Liver (tissue), 9 donors: ENCODE data around the gene THAP3. TPM values are rescaled to one million over a fixed set of nuclear protein-coding genes. Genes with fewer than 3 reads are reported as not detected.

ENCODE experiments used
- DNase-seq: peaks from one replicate; pipeline ENCODE4 v3.0.0-alpha.2; 2017; ENCODE audit warnings: low spot score
- H3K27ac ChIP-seq, 2 donors: one replicate each; pipeline ENCODE4 v1.7.0; 2013; ENCODE audit warnings: inconsistent platforms in 2 of 2, low read length in 2 of 2, control low read depth in 1 of 2, low read depth in 1 of 2, mild to moderate bottlenecking in 1 of 2
- H3K27me3 ChIP-seq, 4 donors: one replicate each; pipeline versions ENCODE4 v1.6.1 to v1.7.0; 2013; ENCODE audit warnings: low read length in 3 of 4, inconsistent platforms in 1 of 4, mild to moderate bottlenecking in 1 of 4, moderate library complexity in 1 of 4; ENCODE audit not compliant: control insufficient read depth in 4 of 4, insufficient read depth in 4 of 4
- H3K36me3 ChIP-seq, 4 donors: one replicate each; pipeline versions ENCODE4 v1.6.1 to v1.7.0; 2013; ENCODE audit warnings: low read length in 3 of 4, mild to moderate bottlenecking in 3 of 4, low read depth in 1 of 4, moderate library complexity in 1 of 4; ENCODE audit not compliant: control insufficient read depth in 4 of 4, insufficient read depth in 3 of 4
- H3K4me1 ChIP-seq, 4 donors: one replicate each; pipeline versions ENCODE4 v1.6.1 to v1.7.0; 2013; ENCODE audit warnings: low read length in 3 of 4, mild to moderate bottlenecking in 3 of 4, moderate library complexity in 1 of 4; ENCODE audit not compliant: control insufficient read depth in 4 of 4, insufficient read depth in 4 of 4
- H3K4me3 ChIP-seq, 3 donors: one replicate each; pipeline versions ENCODE4 v1.6.1 to v1.7.0; 2013; ENCODE audit warnings: low read length in 3 of 3, control low read depth in 1 of 3, low read depth in 1 of 3, mild to moderate bottlenecking in 1 of 3
- H3K9ac ChIP-seq, 2 donors: one replicate each; pipeline ENCODE4 v1.7.0; 2013; ENCODE audit warnings: low read length in 2 of 2, mild to moderate bottlenecking in 2 of 2, moderate library complexity in 2 of 2, control low read depth in 1 of 2, low read depth in 1 of 2
- H3K9me3 ChIP-seq, 4 donors: one replicate each; pipeline versions ENCODE4 v1.6.1 to v1.7.0; 2013; ENCODE audit warnings: low read length in 3 of 4; ENCODE audit not compliant: control insufficient read depth in 4 of 4
- ATF3 ChIP-seq: IDR thresholded peaks from 2 replicates; pipeline ENCODE4 v1.6.1; 2016; ENCODE audit warnings: antibody characterized with exemption
- FOXA1 ChIP-seq: IDR thresholded peaks from 2 replicates; pipeline ENCODE4 v1.6.1; 2016; ENCODE audit warnings: antibody characterized with exemption
- HNF4A ChIP-seq, 2 donors: conservative IDR thresholded peaks; 2 replicates each; pipeline ENCODE4 v1.6.1; 2016; ENCODE audit warnings: antibody characterized with exemption in 2 of 2, mild to moderate bottlenecking in 2 of 2
- NR2F2 ChIP-seq: IDR thresholded peaks from 2 replicates; pipeline ENCODE4 v1.6.1; 2016; ENCODE audit warnings: antibody characterized with exemption
- RAD21 ChIP-seq, 2 donors: IDR thresholded peaks; 2 replicates each; pipeline ENCODE4 v1.6.1; 2016; ENCODE audit warnings: antibody characterized with exemption in 2 of 2, mild to moderate bottlenecking in 2 of 2
- RXRA ChIP-seq, 2 donors: IDR thresholded peaks; 2 replicates each; pipeline ENCODE4 v1.6.1; 2017 to 2018; ENCODE audit warnings: antibody characterized with exemption in 2 of 2, mild to moderate bottlenecking in 1 of 2
- SP1 ChIP-seq: IDR thresholded peaks from 2 replicates; pipeline ENCODE4 v1.6.1; 2018; ENCODE audit warnings: antibody characterized with exemption, mild to moderate bottlenecking
- TAF1 ChIP-seq: conservative IDR thresholded peaks from 2 replicates; pipeline ENCODE4 v1.6.1; 2016; ENCODE audit warnings: antibody characterized with exemption, mild to moderate bottlenecking
- YY1 ChIP-seq: IDR thresholded peaks from 2 replicates; pipeline ENCODE4 v1.6.1; 2016; ENCODE audit warnings: antibody characterized with exemption, mild to moderate bottlenecking
- WGBS: extraction: QIAGEN DNeasy Blood & Tissue Kit; methylation state at CpG from one replicate; pipeline ENCODE4 v1.1.7; 2013; 5-methylcytosine and 5-hydroxymethylcytosine counted together
- polyA plus RNA-seq, 2 donors: library from polyadenylated mRNA; stranded (reverse) in 1 of 2; unstranded in 1 of 2; fragments of 200-250 nt in 1 of 2; fragments of >200 nt in 1 of 2; fragmentation: Nextera tagmentation in 1 of 2; extraction: Ambion mirVana in 1 of 2; gene quantifications; one replicate each; pipeline versions ENCODE4 v1.2.1 to v1.2.3, GENCODE V29; 2013 to 2015
- total RNA-seq, 2 donors: library from RNA; depleted of rRNA; stranded (reverse); fragments of >200 nt; gene quantifications; one replicate each; pipeline ENCODE4 v1.2.3, GENCODE V29; 2014
- TF ChIP-seq, protein P1 (sequence below): IDR thresholded peaks from 2 replicates; pipeline ENCODE4 v1.6.1; 2016; ENCODE audit warnings: antibody characterized with exemption
- donor health status: healthy.
- donor health status: healthy.
- donor health status: healthy.
- donor health status: healthy.
- donor health status: healthy.

Gene THAP3, protein sequence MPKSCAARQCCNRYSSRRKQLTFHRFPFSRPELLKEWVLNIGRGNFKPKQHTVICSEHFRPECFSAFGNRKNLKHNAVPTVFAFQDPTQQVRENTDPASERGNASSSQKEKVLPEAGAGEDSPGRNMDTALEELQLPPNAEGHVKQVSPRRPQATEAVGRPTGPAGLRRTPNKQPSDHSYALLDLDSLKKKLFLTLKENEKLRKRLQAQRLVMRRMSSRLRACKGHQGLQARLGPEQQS
- total RNA-seq: 1 to 10 TPM; 7.2 to 8.7 TPM
- polyA plus RNA-seq: 10 to 100 TPM in 1 of 2 donors, 1 to 10 TPM in 1; 8.4 to 10.2 TPM

- Histone ChIP-seq H3K9me3 (no peaks in the 10 kb centered on the region), H3K36me3 (peaks cover 1 to 15% (median 7%) of the 10 kb centered on the region in 4 donors), H3K4me3 (peak within 1 kb of the TSS; percentile 51 to 86 (median 67)), H3K27ac (peak within 1 kb of the TSS; percentile 64 to 75), H3K4me1 (peaks cover 6 to 56% (median 41%) of the 10 kb centered on the region in 4 donors), H3K27me3 (no peaks in the 10 kb centered on the region), H3K9ac (peak within 1 kb of the TSS; percentile 23 to 56)
- 2% methylated on average over 73 of the region's 73 CpGs for WGBS
- TF ChIP-seq YY1 (peak; percentile 98), HNF4A (conservative IDR thresholded peaks at IDR 0.05) (no peak), RAD21 (IDR thresholded peaks at IDR 0.05) (peak in 1 of 2 donors; percentile 18), SP1 (peak; percentile 55)
- peak; percentile 91 for DNase-seq
Observed at GRCh38 chr1:6624710-6625583, at the start of gene THAP3. Gene THAP3, plus strand, starts transcription at chr1:6624868. Its CDS starts 351 bp downstream, at chr1:6625219.

DNA sequence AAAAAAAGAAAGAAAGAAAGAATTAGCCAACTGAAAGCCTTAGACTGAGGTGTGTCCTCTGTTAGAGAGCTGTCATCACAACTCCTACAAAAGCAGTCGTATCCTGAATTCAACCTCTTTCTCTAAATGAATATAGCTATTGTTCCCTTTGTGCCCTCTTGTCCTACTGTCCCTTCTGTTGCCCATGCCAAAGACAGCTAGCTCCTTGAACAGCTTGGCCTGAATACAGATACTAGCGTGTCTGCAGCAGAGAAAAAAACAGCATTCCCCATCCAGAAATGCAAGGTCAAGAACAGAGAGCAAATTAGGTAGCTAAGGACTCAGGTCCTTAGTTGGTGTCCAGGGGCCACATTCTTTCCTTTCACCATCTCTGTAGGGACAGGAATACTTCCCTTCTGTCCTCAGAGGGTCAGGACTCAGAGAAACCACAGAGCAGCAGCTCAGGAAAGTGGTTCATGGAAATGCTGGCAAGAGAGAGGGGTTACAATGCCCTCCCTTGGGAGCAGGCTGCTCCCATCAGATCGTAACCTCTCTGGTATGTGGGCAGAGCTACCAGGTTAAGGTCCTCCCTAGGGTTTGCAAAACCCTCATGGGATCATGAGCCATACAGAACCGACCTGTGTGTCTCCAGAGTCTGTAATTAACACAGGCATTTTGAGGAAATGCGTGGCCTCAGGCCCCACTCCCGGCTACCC lies 46.7 kb upstream of the THAP3 start:
- H3K4me3 ChIP-seq: no peak overlapping the region
- no peak for DNase-seq
- H3K9ac ChIP-seq: no peak overlapping the region
- TF ChIP-seq TAF1: no peak
- TF ChIP-seq RXRA (IDR thresholded peaks at IDR 0.05): no peak
- TF ChIP-seq ATF3: no peak
- TF ChIP-seq NR2F2: no peak
- TF ChIP-seq, protein P1, sequence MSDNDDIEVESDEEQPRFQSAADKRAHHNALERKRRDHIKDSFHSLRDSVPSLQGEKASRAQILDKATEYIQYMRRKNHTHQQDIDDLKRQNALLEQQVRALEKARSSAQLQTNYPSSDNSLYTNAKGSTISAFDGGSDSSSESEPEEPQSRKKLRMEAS: no peak
- H3K27me3 ChIP-seq: no peaks in the 10 kb centered on the region
- 86% methylated on average over 6 of the region's 6 CpGs for WGBS
- H3K27ac ChIP-seq: no peak overlapping the region
- H3K4me1 ChIP-seq: peaks cover 16 to 44% (median 35%) of the 10 kb centered on the region in 4 donors
- H3K36me3 ChIP-seq: no peaks in the 10 kb centered on the region
- no peaks in the 10 kb centered on the region for H3K9me3 ChIP-seq

DNA sequence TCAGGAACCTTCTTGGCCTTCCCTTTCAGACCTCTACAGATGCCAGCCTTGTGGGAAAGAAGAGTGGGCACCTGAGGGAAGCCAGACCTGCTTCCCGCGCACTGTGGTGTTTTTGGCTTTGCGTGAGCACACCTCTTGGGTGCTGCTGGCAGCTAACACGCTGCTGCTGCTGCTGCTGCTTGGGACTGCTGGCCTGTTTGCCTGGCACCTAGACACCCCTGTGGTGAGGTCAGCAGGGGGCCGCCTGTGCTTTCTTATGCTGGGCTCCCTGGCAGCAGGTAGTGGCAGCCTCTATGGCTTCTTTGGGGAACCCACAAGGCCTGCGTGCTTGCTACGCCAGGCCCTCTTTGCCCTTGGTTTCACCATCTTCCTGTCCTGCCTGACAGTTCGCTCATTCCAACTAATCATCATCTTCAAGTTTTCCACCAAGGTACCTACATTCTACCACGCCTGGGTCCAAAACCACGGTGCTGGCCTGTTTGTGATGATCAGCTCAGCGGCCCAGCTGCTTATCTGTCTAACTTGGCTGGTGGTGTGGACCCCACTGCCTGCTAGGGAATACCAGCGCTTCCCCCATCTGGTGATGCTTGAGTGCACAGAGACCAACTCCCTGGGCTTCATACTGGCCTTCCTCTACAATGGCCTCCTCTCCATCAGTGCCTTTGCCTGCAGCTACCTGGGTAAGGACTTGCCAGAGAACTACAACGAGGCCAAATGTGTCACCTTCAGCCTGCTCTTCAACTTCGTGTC lies 45.9 kb upstream of the THAP3 start:
- peak overlapping the region in 1 of 2 donors; percentile 30 for H3K9ac ChIP-seq
- H3K4me3 ChIP-seq: no peak overlapping the region
- no peak for TF ChIP-seq FOXA1
- H3K27ac ChIP-seq: peak overlapping the region; percentile 88 to 97
- WGBS: 91% methylated on average over 14 of the region's 14 CpGs
- H3K4me1 ChIP-seq: peaks cover 16 to 46% (median 36%) of the 10 kb centered on the region in 4 donors
- H3K36me3 ChIP-seq: no peaks in the 10 kb centered on the region
- no peaks in the 10 kb centered on the region for H3K27me3 ChIP-seq
- no peaks in the 10 kb centered on the region for H3K9me3 ChIP-seq
- no peak for DNase-seq
